OCI-LY7 (cell line): ENCODE results near the gene ACSS3. TPM values are rescaled to one million over a fixed set of nuclear protein-coding genes. Genes with fewer than 3 reads are reported as not detected.

Experiments used
- BruUV-seq: library from RNA; stranded (reverse); fragments of 400-500 nt; replicated peaks from 2 replicates; lab custom pipeline; 2021; lab: Mats Ljungman, UMichigan
- CTCF ChIA-PET: fragments of 300-600 bp; sonication (Branson Sonifier 250); formaldehyde crosslinking; loops from one replicate; lab custom pipeline; 2022; ENCODE audit warnings: antibody characterized with exemption; ENCODE audit not compliant: unreplicated experiment; lab: Charles Lee
- POLR2A ChIA-PET: fragments of 300-600 bp; sonication (Branson Sonifier 250); formaldehyde crosslinking; loops from one replicate; lab custom pipeline; 2022; ENCODE audit warnings: antibody characterized with exemption; lab: Charles Lee
- DNase-seq: peaks from one replicate; pipeline ENCODE4 v3.0.0-alpha.2; 2015; ENCODE audit warnings: low spot score
- H2AFZ ChIP-seq: fragments of 200-600 bp; sonication (generic), shearing (Covaris generic); 2 replicates; pipeline ENCODE4 v1.6.1; 2014; ENCODE audit warnings: mild to moderate bottlenecking, antibody characterized with exemption, low read length, moderate library complexity
- H3K27ac ChIP-seq: fragments of 200-600 bp; sonication (generic); 2 replicates; pipeline ENCODE4 v1.5.1; 2014; ENCODE audit warnings: mixed run types, low read depth, mild to moderate bottlenecking, moderate library complexity, low read length, inconsistent platforms; ENCODE audit not compliant: poor library complexity, severe bottlenecking
- H3K36me3 ChIP-seq: fragments of 200-600 bp; sonication (generic); 2 replicates; pipeline ENCODE4 v1.6.1; 2014; ENCODE audit warnings: mild to moderate bottlenecking, antibody characterized with exemption, low read length, moderate library complexity, mixed read lengths; ENCODE audit not compliant: insufficient read depth
- H3K4me1 ChIP-seq: fragments of 200-600 bp; sonication (generic); 2 replicates; pipeline ENCODE4 v1.5.1; 2014; ENCODE audit warnings: mild to moderate bottlenecking, low read length; ENCODE audit not compliant: insufficient read depth, poor library complexity, severe bottlenecking
- H3K4me2 ChIP-seq: fragments of 200-600 bp; sonication (generic); 2 replicates; pipeline ENCODE4 v1.6.1; 2014; ENCODE audit warnings: mild to moderate bottlenecking, low read length
- H3K4me3 ChIP-seq: fragments of 200-600 bp; sonication (generic); 2 replicates; pipeline ENCODE4 v1.5.1; 2014; ENCODE audit warnings: mild to moderate bottlenecking, low read depth, low read length; ENCODE audit not compliant: poor library complexity, severe bottlenecking
- H3K79me2 ChIP-seq: fragments of 200-600 bp; sonication (generic); 2 replicates; pipeline ENCODE4 v1.6.1; 2016; ENCODE audit warnings: low read depth, mild to moderate bottlenecking, low read length, moderate library complexity, mixed read lengths; ENCODE audit not compliant: insufficient read depth
- H3K9me2 ChIP-seq: fragments of 200-600 bp; sonication (generic); 2 replicates; pipeline ENCODE4 v1.6.1; 2016; ENCODE audit warnings: mild to moderate bottlenecking, low read length, mixed read lengths; ENCODE audit not compliant: insufficient read depth
- H3K9me3 ChIP-seq: fragments of 200-600 bp; sonication (generic); 2 replicates; pipeline ENCODE4 v1.6.1; 2014; ENCODE audit warnings: mild to moderate bottlenecking, mixed run types, low read length, mixed read lengths
- H4K20me1 ChIP-seq: fragments of 200-600 bp; sonication (generic); 2 replicates; pipeline ENCODE4 v1.6.1; 2014; ENCODE audit warnings: mild to moderate bottlenecking, antibody characterized with exemption, low read length, moderate library complexity, mixed read lengths; ENCODE audit not compliant: insufficient read depth
- CTCF ChIP-seq: fragments of 200-600 bp; sonication (generic); conservative IDR thresholded peaks from 2 replicates; pipeline ENCODE4 v1.5.1; 2014; ENCODE audit warnings: mild to moderate bottlenecking, antibody characterized with exemption, low read length, moderate library complexity, mixed read lengths
- EZH2phosphoT487 ChIP-seq: fragments of 200-600 bp; sonication (generic); IDR thresholded peaks from 2 replicates; pipeline ENCODE4 v1.6.1; 2018; ENCODE audit warnings: low read depth, borderline replicate concordance, mild to moderate bottlenecking, mixed run types, antibody characterized with exemption, low read length, moderate library complexity, mixed read lengths
- intact Hi-C: fragments of 100-400 bp; cut with micrococcal nuclease; formaldehyde crosslinking; loops from one replicate; pipeline ENCODE4 v1.10.0; 2022; ENCODE audit not compliant: unreplicated experiment
- total RNA-seq, 2 experiments: library from RNA; depleted of rRNA in 1 of 2; stranded (reverse); fragments of >200 nt in 1 of 2; shearing (Covaris generic) in 1 of 2; gene quantifications; 2 replicates each; pipeline ENCODE4 v1.2.3, GENCODE V29; 2014 to 2022

ACSS3 gene
- total RNA-seq, 2 experiments from 2014 or later, result not detected

GRCh38 chr12:81221681-81222080 lies 143.8 kb downstream of the ACSS3 start:
- Histone ChIP-seq H3K27ac (no peak overlapping the region), H3K4me2 (no peak overlapping the region), H3K79me2 (no peaks in the 10 kb centered on the region), H3K9me2 (no peaks in the 10 kb centered on the region), H3K36me3 (no peaks in the 10 kb centered on the region), H4K20me1 (no peaks in the 10 kb centered on the region), H3K4me3 (no peak overlapping the region), H2AFZ (no peak overlapping the region), H3K4me1 (no peaks in the 10 kb centered on the region), H3K9me3 (no peaks in the 10 kb centered on the region)
- no peak for TF ChIP-seq EZH2phosphoT487
- no peak for TF ChIP-seq CTCF
- intact Hi-C loops, result no loop called here
- no peak for DNase-seq
- POLR2A ChIA-PET, result interaction anchor here (0.5 kb wide), 1 partner anchor 531 kb away, joined by 3 read pairs; no protein-coding TSS in a partner anchor
- CTCF ChIA-PET, result no interaction called here
- BruUV-seq, result no TSS peak

- no peak for DNase-seq
- no peak overlapping the region for H2AFZ ChIP-seq
- intact Hi-C loops, result no loop called here
Observed at GRCh38 chr12:81222846-81223592, 145.1 kb downstream of the ACSS3 start.

More at GRCh38 chr12:81222846-81223592, 145.1 kb downstream of the ACSS3 start:
- no peaks in the 10 kb centered on the region for H3K79me2 ChIP-seq
- CTCF ChIA-PET, result no interaction called here
- H3K9me2 ChIP-seq, result no peaks in the 10 kb centered on the region
- POLR2A ChIA-PET, result interaction anchor here (0.6 kb wide), 1 partner anchor 816 kb away, joined by 3 read pairs; no protein-coding TSS in a partner anchor
- H3K27ac ChIP-seq, result no peak overlapping the region
- no peak for TF ChIP-seq EZH2phosphoT487
- TF ChIP-seq CTCF, result no peak
- no peaks in the 10 kb centered on the region for H3K4me1 ChIP-seq
- H3K4me3 ChIP-seq, result no peak overlapping the region
- H4K20me1 ChIP-seq, result no peaks in the 10 kb centered on the region
- no peaks in the 10 kb centered on the region for H3K36me3 ChIP-seq
- no TSS peak for BruUV-seq
- no peak overlapping the region for H3K4me2 ChIP-seq
- H3K9me3 ChIP-seq, result no peaks in the 10 kb centered on the region
